Measurements from ENCODE around the gene SEMA3E.

DNA sequence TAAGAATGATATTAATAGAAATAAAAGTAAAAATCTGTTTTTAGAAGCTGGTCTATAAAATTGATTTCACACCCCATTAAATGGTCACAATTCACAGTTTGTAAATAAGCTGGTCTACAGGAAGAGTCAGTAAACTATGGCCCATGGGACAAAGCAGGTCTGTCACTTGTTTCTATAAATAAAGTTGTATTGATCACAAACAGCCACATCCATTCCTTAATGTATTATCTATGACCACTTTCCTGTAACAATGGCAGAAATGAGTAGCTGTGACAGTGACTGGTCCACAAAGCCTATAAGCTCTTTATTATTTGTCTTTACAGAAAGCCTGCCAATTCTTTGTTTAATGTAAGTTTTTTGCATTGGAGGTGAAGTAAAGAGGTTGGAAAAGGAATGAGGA is 114.5 kb downstream of the SEMA3E start:
- TF ChIP-seq, protein P1, sequence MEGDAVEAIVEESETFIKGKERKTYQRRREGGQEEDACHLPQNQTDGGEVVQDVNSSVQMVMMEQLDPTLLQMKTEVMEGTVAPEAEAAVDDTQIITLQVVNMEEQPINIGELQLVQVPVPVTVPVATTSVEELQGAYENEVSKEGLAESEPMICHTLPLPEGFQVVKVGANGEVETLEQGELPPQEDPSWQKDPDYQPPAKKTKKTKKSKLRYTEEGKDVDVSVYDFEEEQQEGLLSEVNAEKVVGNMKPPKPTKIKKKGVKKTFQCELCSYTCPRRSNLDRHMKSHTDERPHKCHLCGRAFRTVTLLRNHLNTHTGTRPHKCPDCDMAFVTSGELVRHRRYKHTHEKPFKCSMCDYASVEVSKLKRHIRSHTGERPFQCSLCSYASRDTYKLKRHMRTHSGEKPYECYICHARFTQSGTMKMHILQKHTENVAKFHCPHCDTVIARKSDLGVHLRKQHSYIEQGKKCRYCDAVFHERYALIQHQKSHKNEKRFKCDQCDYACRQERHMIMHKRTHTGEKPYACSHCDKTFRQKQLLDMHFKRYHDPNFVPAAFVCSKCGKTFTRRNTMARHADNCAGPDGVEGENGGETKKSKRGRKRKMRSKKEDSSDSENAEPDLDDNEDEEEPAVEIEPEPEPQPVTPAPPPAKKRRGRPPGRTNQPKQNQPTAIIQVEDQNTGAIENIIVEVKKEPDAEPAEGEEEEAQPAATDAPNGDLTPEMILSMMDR (IDR thresholded peaks at IDR 0.05; ENCODE audit: insufficient read depth, low read length): no peak
- TF ChIP-seq, protein P2, sequence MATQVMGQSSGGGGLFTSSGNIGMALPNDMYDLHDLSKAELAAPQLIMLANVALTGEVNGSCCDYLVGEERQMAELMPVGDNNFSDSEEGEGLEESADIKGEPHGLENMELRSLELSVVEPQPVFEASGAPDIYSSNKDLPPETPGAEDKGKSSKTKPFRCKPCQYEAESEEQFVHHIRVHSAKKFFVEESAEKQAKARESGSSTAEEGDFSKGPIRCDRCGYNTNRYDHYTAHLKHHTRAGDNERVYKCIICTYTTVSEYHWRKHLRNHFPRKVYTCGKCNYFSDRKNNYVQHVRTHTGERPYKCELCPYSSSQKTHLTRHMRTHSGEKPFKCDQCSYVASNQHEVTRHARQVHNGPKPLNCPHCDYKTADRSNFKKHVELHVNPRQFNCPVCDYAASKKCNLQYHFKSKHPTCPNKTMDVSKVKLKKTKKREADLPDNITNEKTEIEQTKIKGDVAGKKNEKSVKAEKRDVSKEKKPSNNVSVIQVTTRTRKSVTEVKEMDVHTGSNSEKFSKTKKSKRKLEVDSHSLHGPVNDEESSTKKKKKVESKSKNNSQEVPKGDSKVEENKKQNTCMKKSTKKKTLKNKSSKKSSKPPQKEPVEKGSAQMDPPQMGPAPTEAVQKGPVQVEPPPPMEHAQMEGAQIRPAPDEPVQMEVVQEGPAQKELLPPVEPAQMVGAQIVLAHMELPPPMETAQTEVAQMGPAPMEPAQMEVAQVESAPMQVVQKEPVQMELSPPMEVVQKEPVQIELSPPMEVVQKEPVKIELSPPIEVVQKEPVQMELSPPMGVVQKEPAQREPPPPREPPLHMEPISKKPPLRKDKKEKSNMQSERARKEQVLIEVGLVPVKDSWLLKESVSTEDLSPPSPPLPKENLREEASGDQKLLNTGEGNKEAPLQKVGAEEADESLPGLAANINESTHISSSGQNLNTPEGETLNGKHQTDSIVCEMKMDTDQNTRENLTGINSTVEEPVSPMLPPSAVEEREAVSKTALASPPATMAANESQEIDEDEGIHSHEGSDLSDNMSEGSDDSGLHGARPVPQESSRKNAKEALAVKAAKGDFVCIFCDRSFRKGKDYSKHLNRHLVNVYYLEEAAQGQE (IDR thresholded peaks at IDR 0.05; ENCODE audit: insufficient replicate concordance, low read depth): no peak
- TF ChIP-seq GABPA (IDR thresholded peaks at IDR 0.05; ENCODE audit: low read depth) (no peak), POLR2AphosphoS5 (IDR thresholded peaks at IDR 0.05; ENCODE audit: low read depth) (no peak), SPI1 (IDR thresholded peaks at IDR 0.05; ENCODE audit: borderline replicate concordance, low read depth) (no peak)
